Stimulated activated CD4-positive, alpha-beta T cell treated with anti-CD3 and anti-CD28 coated beads, TNF-alpha, amount 100 ng/mL, for 48 hours (primary cell): Measurements from ENCODE around the gene ATP1A1.

ENCODE experiments used
- DNase-seq, 3 donors: peaks; one replicate each; pipeline ENCODE4 v3.0.0-alpha.2; 2020; ENCODE audit warnings: low read depth in 3 of 3

The ATP1A1 gene

GRCh38 chr1:116372191-116372590 lies 853 bp upstream of the ATP1A1 start:
- no peak for DNase-seq

- DNase-seq, result peak in 2 of 3 donors; percentile 25 to 44
Observed at GRCh38 chr1:116373431-116374352, 648 bp downstream of the ATP1A1 start.

- DNase-seq, result no peak
Observed at GRCh38 chr1:116374353-116375147, 1.5 kb downstream of the ATP1A1 start.

- DNase-seq, result no peak
Observed at GRCh38 chr1:116375148-116375886, 2.3 kb downstream of the ATP1A1 start.

- peak in 2 of 3 donors; percentile 33 to 60 for DNase-seq
Observed at GRCh38 chr1:116375887-116376728, 3.1 kb downstream of the ATP1A1 start.

GRCh38 chr1:116376729-116377086 lies 3.7 kb downstream of the ATP1A1 start:
- DNase-seq, result no peak

GRCh38 chr1:116377541-116378529 lies 4.8 kb downstream of the ATP1A1 start:
- DNase-seq, result no peak

- DNase-seq, result no peak
Observed at GRCh38 chr1:116379057-116379630, 6.1 kb downstream of the ATP1A1 start.

- DNase-seq, result no peak
Observed at GRCh38 chr1:116379674-116380498, 6.8 kb downstream of the ATP1A1 start.

GRCh38 chr1:116380499-116381242 lies 7.6 kb downstream of the ATP1A1 start:
- no peak for DNase-seq

GRCh38 chr1:116382321-116382720 lies 9.3 kb downstream of the ATP1A1 start:
- DNase-seq, result no peak

- no peak for DNase-seq
Observed at GRCh38 chr1:116382857-116383483, 9.9 kb downstream of the ATP1A1 start.

GRCh38 chr1:116386042-116386441 lies 13.0 kb downstream of the ATP1A1 start:
- DNase-seq, result no peak

GRCh38 chr1:116387551-116387950 lies 14.5 kb downstream of the ATP1A1 start:
- no peak for DNase-seq

- no peak for DNase-seq
Observed at GRCh38 chr1:116388122-116388521, 15.1 kb downstream of the ATP1A1 start.

GRCh38 chr1:116389013-116389412 lies 16.0 kb downstream of the ATP1A1 start:
- no peak for DNase-seq

GRCh38 chr1:116389686-116390085 lies 16.6 kb downstream of the ATP1A1 start:
- no peak for DNase-seq
